ENCODE results near the gene NR1D2. TPM values are rescaled to one million over a fixed set of nuclear protein-coding genes. Genes with fewer than 3 reads are reported as not detected.

Gene NR1D2
- total RNA-seq, 1 donor from 2014 or later, result 19.4 TPM

- DNase-seq (ENCODE audit: low spot score), result no peak
Observed at GRCh38 chr3:23928524-23928923, 16.6 kb upstream of the NR1D2 start.

DNA sequence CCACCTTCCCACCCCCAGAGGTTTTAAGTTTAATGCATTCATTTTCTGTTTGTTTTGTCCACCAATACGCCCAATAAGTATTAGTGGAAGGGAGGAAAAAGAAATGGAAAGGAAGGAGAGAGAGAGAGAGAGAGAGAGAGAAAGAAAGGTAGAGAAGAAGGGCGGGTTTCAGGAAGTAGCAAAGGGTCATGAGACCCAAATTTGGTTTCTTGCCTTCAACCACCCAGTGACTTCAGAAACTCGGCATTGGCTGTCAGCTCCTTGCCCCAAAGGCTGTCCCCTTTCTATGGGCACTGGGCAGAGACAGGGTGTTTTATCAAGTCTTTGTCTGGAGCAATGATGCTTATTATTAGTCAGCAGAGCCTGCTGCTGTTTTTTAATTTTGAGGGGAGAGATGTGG lies 13.5 kb upstream of the NR1D2 start:
- no peak for DNase-seq (ENCODE audit: low spot score)

- DNase-seq (ENCODE audit: low spot score), result no peak
Observed at GRCh38 chr3:23932571-23932970, 12.5 kb upstream of the NR1D2 start.

DNA sequence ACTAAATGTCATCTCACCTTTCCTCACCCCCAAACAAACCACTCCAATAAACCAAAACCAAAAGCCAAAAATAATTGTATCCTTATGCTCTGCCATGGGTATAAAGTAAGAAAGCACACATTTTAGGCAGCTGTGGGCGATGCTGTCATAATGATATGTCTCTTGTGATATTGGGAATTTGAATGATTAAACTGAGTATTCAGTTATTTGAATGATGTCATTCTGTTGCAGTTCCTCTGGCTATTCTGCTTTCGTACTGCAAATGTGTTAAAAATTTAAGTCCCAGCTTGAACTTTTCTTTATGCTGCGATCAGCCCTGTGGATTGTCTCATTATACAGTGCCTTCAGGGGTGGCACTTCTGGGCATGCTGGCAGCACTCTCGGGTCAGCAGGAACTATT lies 10.8 kb upstream of the NR1D2 start:
- DNase-seq (ENCODE audit: low spot score), result no peak

GRCh38 chr3:23937296-23937695 lies 7.8 kb upstream of the NR1D2 start:
- DNase-seq (ENCODE audit: low spot score), result no peak

- no peak for DNase-seq (ENCODE audit: low spot score)
Observed at GRCh38 chr3:23938688-23939087, 6.4 kb upstream of the NR1D2 start.

- DNase-seq (ENCODE audit: low spot score), result no peak
Observed at GRCh38 chr3:23940775-23941174, 4.3 kb upstream of the NR1D2 start.

GRCh38 chr3:23941440-23941839 lies 3.6 kb upstream of the NR1D2 start:
- DNase-seq (ENCODE audit: low spot score), result no peak

DNA sequence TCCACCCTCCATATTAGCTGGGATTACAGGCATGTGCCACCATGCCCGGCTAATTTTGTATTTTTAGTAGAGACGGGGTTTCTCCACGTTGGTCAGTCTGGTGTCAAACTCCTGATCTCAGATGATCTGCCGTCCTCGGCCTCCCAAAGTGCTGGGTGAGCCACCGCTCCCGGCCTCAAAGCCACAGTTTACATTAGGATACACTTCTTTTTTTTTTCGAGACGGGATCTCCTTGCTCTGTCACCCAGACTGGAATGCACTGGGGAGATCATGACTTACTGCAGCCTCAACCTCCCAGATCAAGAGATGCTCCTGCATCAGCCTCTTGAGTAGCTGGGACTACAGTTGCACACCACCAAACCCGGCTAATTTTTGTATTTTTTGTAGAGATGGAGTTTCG lies 2.5 kb upstream of the NR1D2 start:
- no peak for DNase-seq (ENCODE audit: low spot score)

DNA sequence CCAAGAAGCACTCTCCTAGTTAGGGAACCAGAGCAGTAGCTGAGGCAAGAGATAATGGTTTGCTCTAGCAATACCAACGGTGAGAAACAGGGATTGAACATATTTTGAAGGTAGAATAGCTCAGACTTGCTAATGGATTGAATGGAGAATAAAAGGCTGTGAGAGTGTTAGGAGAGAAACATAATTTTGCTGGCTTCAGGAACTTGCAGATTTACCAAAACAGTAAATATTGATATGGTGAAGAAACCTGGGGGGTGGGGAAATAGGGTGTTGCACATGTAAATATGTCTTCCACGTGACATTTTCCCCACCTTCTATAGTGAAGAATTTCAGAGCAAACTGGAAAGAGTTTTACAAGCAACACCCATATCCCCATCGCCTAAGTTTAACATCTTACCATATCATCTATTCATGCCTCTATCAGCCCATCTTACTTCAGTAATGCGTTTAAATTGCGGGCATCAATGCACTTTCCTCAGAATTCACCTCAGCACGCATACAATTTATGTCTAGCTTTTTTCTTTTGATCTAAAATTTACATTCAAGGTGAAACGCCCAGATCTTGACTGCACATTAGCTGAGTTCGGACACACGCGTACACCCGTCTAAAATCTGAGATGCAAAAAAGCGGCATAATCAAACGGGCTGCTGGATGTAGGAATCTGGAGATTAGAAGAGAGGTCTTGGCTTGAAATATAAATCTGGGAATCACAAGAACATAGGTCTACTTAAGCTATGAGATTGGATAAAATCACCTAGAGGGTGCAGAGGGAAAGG lies 891 bp upstream of the NR1D2 start:
- DNase-seq (ENCODE audit: low spot score), result no peak

GRCh38 chr3:23945663-23945912 lies 502 bp downstream of the NR1D2 start:
- DNase-seq (ENCODE audit: low spot score), result no peak

DNA sequence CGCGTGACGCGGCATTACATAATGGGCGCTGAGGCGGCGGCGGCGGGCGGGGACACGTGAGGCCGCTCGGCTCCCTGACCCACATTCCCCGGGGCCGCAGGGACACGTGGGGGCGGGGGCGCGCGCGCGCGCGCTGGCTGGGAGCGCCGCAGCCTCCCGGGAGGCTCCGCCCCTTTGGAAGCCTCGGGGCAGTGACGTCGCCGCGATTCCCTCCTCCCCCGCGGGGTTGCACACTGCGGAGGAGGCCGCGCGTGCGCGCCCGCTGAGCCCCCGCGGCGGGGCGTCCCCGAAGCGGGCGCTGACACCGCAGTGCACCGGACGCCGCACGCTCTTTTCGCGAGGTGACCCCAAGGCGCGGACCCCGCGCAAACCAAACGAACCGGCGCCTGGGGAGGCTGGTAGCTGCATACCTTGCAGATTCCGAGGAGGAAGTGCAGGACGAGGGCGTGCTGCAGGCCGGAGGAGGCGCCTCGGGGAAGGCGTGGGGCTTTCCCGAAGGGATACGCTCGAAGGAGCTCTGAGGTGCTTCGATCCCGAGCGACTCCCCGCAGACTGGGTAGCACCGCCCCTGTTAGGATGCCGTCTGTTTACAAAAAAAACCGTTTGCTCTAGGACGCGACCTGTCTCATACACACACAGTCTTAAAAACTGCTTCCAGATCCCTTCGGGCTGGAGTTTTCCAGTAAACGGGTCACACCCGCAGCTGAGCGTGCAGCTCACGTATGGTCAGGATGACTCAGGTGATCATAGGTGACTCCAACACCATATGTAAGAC lies 1.0 kb downstream of the NR1D2 start:
- DNase-seq (ENCODE audit: low spot score), result peak; percentile 99

DNA sequence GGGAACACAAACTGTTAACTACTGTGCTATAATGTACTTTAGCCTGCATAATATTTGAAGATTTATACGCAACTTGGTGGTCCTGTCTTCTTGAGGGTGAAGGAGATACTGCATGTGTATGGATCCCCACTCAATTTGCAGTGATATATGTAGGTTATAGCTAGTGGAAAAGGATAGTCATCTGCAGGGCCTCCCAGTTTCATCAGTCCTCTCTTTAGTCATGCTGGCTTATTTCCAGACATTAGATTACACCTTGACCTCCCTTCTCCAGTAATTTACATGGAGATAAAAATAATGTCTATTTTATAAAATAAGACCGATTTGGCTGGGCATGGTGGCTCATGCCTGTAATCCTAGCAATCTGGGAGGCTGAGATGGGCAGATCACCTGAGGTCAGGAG lies 3.7 kb downstream of the NR1D2 start:
- DNase-seq (ENCODE audit: low spot score), result no peak

DNA sequence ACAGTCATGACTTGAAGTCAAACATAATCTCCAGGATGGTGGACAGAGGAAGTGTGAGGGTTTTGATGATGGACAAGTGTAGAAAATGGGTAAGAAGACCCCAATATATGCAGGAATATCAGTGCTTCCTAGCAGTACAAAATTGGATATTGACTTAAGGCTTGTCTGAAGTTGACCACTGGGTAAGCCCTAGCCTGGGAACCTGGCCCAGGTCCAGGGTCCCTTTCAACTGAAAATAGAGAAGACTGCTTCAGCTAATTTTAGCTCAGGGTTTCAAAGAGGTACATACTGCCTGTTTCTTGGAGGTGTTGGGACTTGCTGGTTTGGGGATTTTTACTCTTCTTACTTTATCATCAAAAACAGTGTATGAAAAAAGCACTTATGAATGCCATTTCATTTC lies 4.7 kb downstream of the NR1D2 start:
- no peak for DNase-seq (ENCODE audit: low spot score)

- no peak for DNase-seq (ENCODE audit: low spot score)
Observed at GRCh38 chr3:23950293-23950692, 5.2 kb downstream of the NR1D2 start.

DNA sequence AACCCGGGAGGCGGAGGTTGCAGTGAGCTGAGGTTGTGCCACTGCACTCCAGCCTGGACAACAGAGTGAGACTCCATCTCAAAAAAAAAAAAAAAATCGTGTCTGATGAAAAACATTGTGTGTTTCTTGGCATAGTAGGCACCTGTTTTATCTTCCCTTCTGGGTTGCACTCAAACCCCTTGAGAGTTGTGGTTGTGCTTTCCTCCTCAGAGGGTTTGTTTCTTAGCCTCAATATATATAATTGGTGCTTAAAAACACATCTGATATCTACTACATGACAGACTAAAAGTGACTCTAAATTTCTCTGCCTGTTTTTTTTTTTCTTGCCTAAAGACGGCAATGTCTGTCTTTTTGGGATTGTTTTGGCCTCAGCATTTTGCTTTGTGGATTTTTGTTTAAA lies 7.6 kb downstream of the NR1D2 start:
- no peak for DNase-seq (ENCODE audit: low spot score)

DNA sequence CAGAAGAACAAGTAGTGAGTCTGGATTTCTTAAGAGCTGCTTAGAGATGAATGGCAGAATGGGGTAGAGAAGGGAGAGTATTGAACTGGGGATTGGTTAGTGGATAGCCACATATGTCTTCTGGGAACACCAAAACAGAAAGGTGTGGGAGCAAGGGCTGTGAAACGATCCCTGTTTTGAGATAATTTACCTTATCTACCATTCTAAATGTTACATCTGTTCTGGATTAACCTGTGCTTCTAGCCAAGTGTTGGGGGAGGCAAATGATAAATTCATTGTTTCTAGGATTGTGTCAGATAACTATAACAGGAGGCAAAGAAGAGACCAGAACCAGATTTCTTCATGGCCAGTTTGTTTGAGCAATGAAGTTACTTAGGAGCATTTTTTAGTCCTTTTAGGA lies 8.4 kb downstream of the NR1D2 start:
- DNase-seq (ENCODE audit: low spot score), result no peak

- no peak for DNase-seq (ENCODE audit: low spot score)
Observed at GRCh38 chr3:23954144-23954543, 9.1 kb downstream of the NR1D2 start.

- DNase-seq (ENCODE audit: low spot score), result no peak
Observed at GRCh38 chr3:23956701-23957100, 11.6 kb downstream of the NR1D2 start.

GRCh38 chr3:23959135-23959900 lies 14.2 kb downstream of the NR1D2 start:
- no peak for DNase-seq (ENCODE audit: low spot score)

GRCh38 chr3:23960649-23961048 lies 15.6 kb downstream of the NR1D2 start:
- no peak for DNase-seq (ENCODE audit: low spot score)

GRCh38 chr3:23961066-23961465 lies 16.0 kb downstream of the NR1D2 start:
- DNase-seq (ENCODE audit: low spot score), result no peak

Data from mesenteric fat pad (tissue), 1 donor.